ENCODE measurements around the gene PTGES3L.
A peak's percentile ranks its signal among the peaks of the same experiment; 100 is the strongest.

Gene PTGES3L

GRCh38 chr17:43024407-43025289 lies 44.8 kb upstream of the PTGES3L start, which contains the start of gene RND2:
Gene RND2 (plus strand): TSS chr17:43025231. CDS start chr17:43025348, 117 bp downstream.
- TF ChIP-seq CTCF (conservative IDR thresholded peaks at IDR 0.05; ENCODE audit: low read length) = peak; percentile 81
- peak; percentile 93 for DNase-seq (ENCODE audit: low read depth)

GRCh38 chr17:43021741-43022512 lies 42.0 kb upstream of the PTGES3L start, which contains the start of gene VAT1:
Gene VAT1 (minus strand): TSS chr17:43022385. CDS start chr17:43022322, 63 bp downstream.
- peak; percentile 70 for DNase-seq (ENCODE audit: low read depth)
- H3K4me3 ChIP-seq (ENCODE audit: low read length) = peak within 1 kb of the TSS; percentile 95
- no peak for TF ChIP-seq CTCF (conservative IDR thresholded peaks at IDR 0.05; ENCODE audit: low read length)

More at GRCh38 chr17:43024407-43025289, 44.8 kb upstream of the PTGES3L start, which contains the start of gene RND2:
- H3K4me3 ChIP-seq (ENCODE audit: low read length) = peak within 1 kb of the TSS; percentile 67

DNA sequence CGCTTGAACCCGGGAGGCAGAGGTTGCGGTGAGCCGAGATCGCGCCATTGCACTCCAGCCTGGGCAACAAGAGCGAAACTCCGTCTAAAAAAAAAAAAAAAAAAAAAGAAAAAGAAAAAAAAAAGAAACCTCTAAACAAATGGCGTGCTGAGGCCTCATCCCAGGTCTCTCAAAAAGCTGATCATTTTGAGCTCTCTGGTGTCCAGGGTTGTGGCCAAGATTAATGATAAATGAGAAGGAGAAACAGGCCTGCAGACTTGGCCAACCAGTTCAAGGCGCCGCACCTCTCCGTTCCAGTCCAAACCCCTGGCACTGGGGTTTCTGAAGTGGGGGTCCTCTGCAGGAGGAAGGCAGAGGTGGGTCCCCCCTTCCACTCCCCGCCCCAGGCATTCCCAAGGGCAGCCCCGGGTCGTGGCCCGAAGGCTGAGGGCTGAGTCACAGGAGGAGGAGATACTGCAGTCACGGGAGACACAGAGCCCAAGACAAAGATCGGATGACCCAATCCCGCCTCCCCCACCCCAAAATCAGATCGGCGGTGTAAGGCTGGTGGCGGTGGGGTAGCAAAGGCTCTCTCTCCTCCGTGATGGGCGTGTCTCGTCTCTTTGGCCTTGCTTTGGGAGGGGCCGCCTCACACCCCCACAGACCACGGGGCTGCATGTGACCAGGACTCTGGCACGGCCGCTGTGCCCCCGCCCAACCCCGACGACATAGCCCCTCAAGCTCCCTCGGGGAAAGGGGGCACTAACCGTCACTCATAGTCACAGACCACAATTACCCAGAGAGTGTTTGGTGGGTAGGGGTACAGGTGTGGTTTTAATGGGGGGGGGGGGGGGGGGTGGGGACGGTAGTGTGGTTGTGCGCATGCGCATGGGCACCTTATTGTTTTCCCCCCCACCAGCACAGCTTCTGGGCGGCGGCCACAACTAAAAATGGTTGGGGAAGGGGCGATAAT lies 41.2 kb upstream of the PTGES3L start:
- no peak for TF ChIP-seq CTCF (conservative IDR thresholded peaks at IDR 0.05; ENCODE audit: low read length)
- DNase-seq (ENCODE audit: low read depth) = peak; percentile 77
- H3K4me3 ChIP-seq (ENCODE audit: low read length) = peak overlapping the region; percentile 95

- DNase-seq (ENCODE audit: low read depth) = peak; percentile 20
- TF ChIP-seq CTCF (conservative IDR thresholded peaks at IDR 0.05; ENCODE audit: low read length) = no peak
- peak overlapping the region; percentile 1 for H3K4me3 ChIP-seq (ENCODE audit: low read length)
These were observed 40.2 kb upstream of the PTGES3L start for GRCh38 chr17:43020030-43020621.

GRCh38 chr17:43019418-43019817 lies 39.5 kb upstream of the PTGES3L start:
- peak overlapping the region; percentile 1 for H3K4me3 ChIP-seq (ENCODE audit: low read length)
- no peak for TF ChIP-seq CTCF (conservative IDR thresholded peaks at IDR 0.05; ENCODE audit: low read length)
- peak; percentile 38 for DNase-seq (ENCODE audit: low read depth)

GRCh38 chr17:43018932-43019331 lies 39.1 kb upstream of the PTGES3L start:
- TF ChIP-seq CTCF (conservative IDR thresholded peaks at IDR 0.05; ENCODE audit: low read length) = no peak
- DNase-seq (ENCODE audit: low read depth) = peak; percentile 25
- no peak overlapping the region for H3K4me3 ChIP-seq (ENCODE audit: low read length)

Data from AG10803 (cell line).